HEK293 (cell line): Measurements from ENCODE around the gene TNFRSF4.

Experiments
- BCL11A ChIP-seq: fragments of 450-650 bp; formaldehyde crosslinking; IDR thresholded peaks from 2 replicates; pipeline ENCODE4 v1.5.1; 2016; ENCODE audit warnings: low read depth, missing biosample characterization, missing genetic modification characterization
- BCL11B ChIP-seq: fragments of 450-650 bp; formaldehyde crosslinking; IDR thresholded peaks from 2 replicates; pipeline ENCODE4 v1.5.1; 2016; ENCODE audit warnings: low read depth, missing biosample characterization, missing genetic modification characterization
- CTCF ChIP-seq: fragments of 450-650 bp; formaldehyde crosslinking; IDR thresholded peaks from 2 replicates; pipeline ENCODE4 v1.5.1; 2016; ENCODE audit warnings: missing biosample characterization, missing genetic modification characterization
- EGR2 ChIP-seq: fragments of 450-650 bp; formaldehyde crosslinking; IDR thresholded peaks from 2 replicates; pipeline ENCODE4 v1.5.1; 2016; ENCODE audit warnings: low read depth, missing biosample characterization, missing genetic modification characterization
- FEZF1 ChIP-seq: fragments of 450-650 bp; formaldehyde crosslinking; IDR thresholded peaks from 2 replicates; pipeline ENCODE4 v1.5.1; 2016; ENCODE audit warnings: missing biosample characterization, missing genetic modification characterization
- GLIS2 ChIP-seq: fragments of 450-650 bp; formaldehyde crosslinking; IDR thresholded peaks from 2 replicates; pipeline ENCODE4 v1.5.1; 2016; ENCODE audit warnings: missing biosample characterization, missing genetic modification characterization
- IKZF3 ChIP-seq: fragments of 450-650 bp; IDR thresholded peaks from 2 replicates; pipeline ENCODE4 v1.5.0; 2018; ENCODE audit warnings: missing biosample characterization, mild to moderate bottlenecking, missing genetic modification characterization, moderate library complexity
- KLF9 ChIP-seq: fragments of 450-650 bp; formaldehyde crosslinking; IDR thresholded peaks from 2 replicates; pipeline ENCODE4 v1.5.1; 2016; ENCODE audit warnings: missing biosample characterization, missing genetic modification characterization, low read depth
- SCRT1 ChIP-seq: fragments of 450-650 bp; formaldehyde crosslinking; IDR thresholded peaks from 2 replicates; pipeline ENCODE4 v1.5.1; 2016; ENCODE audit warnings: missing biosample characterization, missing genetic modification characterization, borderline replicate concordance
- SCRT2 ChIP-seq: fragments of 450-650 bp; formaldehyde crosslinking; IDR thresholded peaks from 2 replicates; pipeline ENCODE4 v1.5.1; 2016; ENCODE audit warnings: missing biosample characterization, missing genetic modification characterization
- SP2 ChIP-seq: fragments of 450-650 bp; formaldehyde crosslinking; IDR thresholded peaks from 2 replicates; pipeline ENCODE4 v1.5.1; 2016; ENCODE audit warnings: missing biosample characterization, missing genetic modification characterization
- ZBTB44 ChIP-seq: fragments of 450-650 bp; IDR thresholded peaks from 2 replicates; pipeline ENCODE4 v1.5.1; 2018; ENCODE audit warnings: missing biosample characterization, mild to moderate bottlenecking, missing genetic modification characterization
- ZBTB7A ChIP-seq: fragments of 450-650 bp; formaldehyde crosslinking; IDR thresholded peaks from 2 replicates; pipeline ENCODE4 v1.5.1; 2016; ENCODE audit warnings: low read depth, missing biosample characterization, missing genetic modification characterization
- ZFHX2 ChIP-seq: fragments of 450-650 bp; formaldehyde crosslinking; conservative IDR thresholded peaks from 2 replicates; pipeline ENCODE4 v1.5.1; 2016; ENCODE audit warnings: missing biosample characterization, missing genetic modification characterization
- ZFP37 ChIP-seq: fragments of 450-650 bp; formaldehyde crosslinking; IDR thresholded peaks from 2 replicates; pipeline ENCODE4 v1.5.1; 2016; ENCODE audit warnings: missing biosample characterization, missing genetic modification characterization
- ZIC2 ChIP-seq: fragments of 450-650 bp; formaldehyde crosslinking; IDR thresholded peaks from 2 replicates; pipeline ENCODE4 v1.5.1; 2016; ENCODE audit warnings: missing biosample characterization, missing genetic modification characterization
- ZNF112 ChIP-seq: fragments of 450-650 bp; formaldehyde crosslinking; IDR thresholded peaks from 2 replicates; pipeline ENCODE4 v1.5.0; 2017; ENCODE audit warnings: missing biosample characterization, missing genetic modification characterization
- ZNF121 ChIP-seq: fragments of 450-650 bp; formaldehyde crosslinking; IDR thresholded peaks from 2 replicates; pipeline ENCODE4 v1.5.1; 2016; ENCODE audit warnings: missing biosample characterization, missing genetic modification characterization
- ZNF155 ChIP-seq: fragments of 450-650 bp; formaldehyde crosslinking; IDR thresholded peaks from 2 replicates; pipeline ENCODE4 v1.5.1; 2016; ENCODE audit warnings: missing biosample characterization, missing genetic modification characterization
- ZNF18 ChIP-seq: fragments of 450-650 bp; formaldehyde crosslinking; IDR thresholded peaks from 2 replicates; pipeline ENCODE4 v1.5.1; 2016; ENCODE audit warnings: missing biosample characterization, missing genetic modification characterization
- ZNF223 ChIP-seq: fragments of 450-650 bp; formaldehyde crosslinking; IDR thresholded peaks from 2 replicates; pipeline ENCODE4 v1.5.1; 2016; ENCODE audit warnings: missing biosample characterization, missing genetic modification characterization
- ZNF266 ChIP-seq: fragments of 450-650 bp; formaldehyde crosslinking; IDR thresholded peaks from 2 replicates; pipeline ENCODE4 v1.5.1; 2016; ENCODE audit warnings: missing biosample characterization, missing genetic modification characterization, low read depth
- ZNF274 ChIP-seq, 2 experiments: fragments of 200-500 bp in 1 of 2; fragments of 450-650 bp in 1 of 2; sonication (Bioruptor generic) in 1 of 2; formaldehyde crosslinking in 1 of 2; IDR thresholded peaks; 2 replicates each; pipeline versions ENCODE4 v1.5.1 to v1.6.1; 2014 to 2016; ENCODE audit warnings: borderline replicate concordance in 1 of 2, inconsistent platforms in 1 of 2, low read length in 1 of 2, missing biosample characterization in 1 of 2, missing genetic modification characterization in 1 of 2
- ZNF354C ChIP-seq: fragments of 450-650 bp; formaldehyde crosslinking; IDR thresholded peaks from 2 replicates; pipeline ENCODE4 v1.5.1; 2016; ENCODE audit warnings: missing biosample characterization, missing genetic modification characterization, low read depth, borderline replicate concordance
- ZNF488 ChIP-seq: fragments of 450-650 bp; formaldehyde crosslinking; IDR thresholded peaks from 2 replicates; pipeline ENCODE4 v1.5.1; 2016; ENCODE audit warnings: missing biosample characterization, missing genetic modification characterization
- ZNF548 ChIP-seq: fragments of 450-650 bp; formaldehyde crosslinking; IDR thresholded peaks from 2 replicates; pipeline ENCODE4 v1.5.1; 2016; ENCODE audit warnings: missing biosample characterization, missing genetic modification characterization
- ZNF600 ChIP-seq: fragments of 450-650 bp; formaldehyde crosslinking; IDR thresholded peaks from 2 replicates; pipeline ENCODE4 v1.5.1; 2016; ENCODE audit warnings: missing biosample characterization, missing genetic modification characterization
- ZNF658 ChIP-seq: fragments of 450-650 bp; formaldehyde crosslinking; IDR thresholded peaks from 2 replicates; pipeline ENCODE4; 2016; ENCODE audit warnings: missing biosample characterization, missing genetic modification characterization
- ZXDB ChIP-seq: fragments of 450-650 bp; formaldehyde crosslinking; IDR thresholded peaks from 2 replicates; pipeline ENCODE4 v1.5.1; 2016; ENCODE audit warnings: missing biosample characterization, missing genetic modification characterization
- TF ChIP-seq, protein P1 (sequence below): fragments of 450-650 bp; formaldehyde crosslinking; IDR thresholded peaks from 2 replicates; pipeline ENCODE4 v1.5.1; 2016; ENCODE audit warnings: missing biosample characterization, missing genetic modification characterization

Gene TNFRSF4

GRCh38 chr1:1217621-1218523, 3.9 kb upstream of the TNFRSF4 start (continued):
- TF ChIP-seq GLIS2 (tag by site-specific recombination) (peak; percentile 67), EGR2 (tag by site-specific recombination) (peak; percentile 87), ZFHX2 (tag by site-specific recombination) (peak; percentile 97), ZFP37 (tag by site-specific recombination) (no peak; the same call in 1 of the 2 replicates), ZNF266 (no peak), ZNF274 (IDR thresholded peaks at IDR 0.05; ENCODE audit: low read length) (no peak), ZNF274 (tag by site-specific recombination; IDR thresholded peaks at IDR 0.05; ENCODE audit: borderline replicate concordance) (no peak), SCRT1 (tag by site-specific recombination) (no peak), SP2 (tag by site-specific recombination) (peak; percentile 47), BCL11A (tag by site-specific recombination) (no peak), ZNF600 (tag by site-specific recombination) (peak; percentile 82), ZNF18 (tag by site-specific recombination) (no peak), ZXDB (tag by site-specific recombination) (no peak), ZBTB7A (tag by site-specific recombination) (no peak), ZIC2 (tag by site-specific recombination) (peak; percentile 99), ZNF121 (tag by site-specific recombination) (peak; percentile 8; the same call in 1 of the 2 replicates), ZNF354C (tag by site-specific recombination) (no peak), CTCF (tag by site-specific recombination) (no peak), KLF9 (tag by site-specific recombination) (peak; percentile 84), BCL11B (tag by site-specific recombination) (no peak), ZNF548 (tag by site-specific recombination) (no peak), SCRT2 (peak; percentile 21; the same call in 1 of the 2 replicates), IKZF3 (tag by site-specific recombination) (no peak), ZNF112 (no peak), ZNF658 (tag by site-specific recombination) (no peak), ZBTB44 (tag by site-specific recombination) (no peak), ZNF223 (tag by site-specific recombination) (no peak), FEZF1 (tag by site-specific recombination) (no peak), ZNF155 (tag by site-specific recombination) (no peak), ZNF488 (tag by site-specific recombination) (no peak)
- TF ChIP-seq, protein P1, sequence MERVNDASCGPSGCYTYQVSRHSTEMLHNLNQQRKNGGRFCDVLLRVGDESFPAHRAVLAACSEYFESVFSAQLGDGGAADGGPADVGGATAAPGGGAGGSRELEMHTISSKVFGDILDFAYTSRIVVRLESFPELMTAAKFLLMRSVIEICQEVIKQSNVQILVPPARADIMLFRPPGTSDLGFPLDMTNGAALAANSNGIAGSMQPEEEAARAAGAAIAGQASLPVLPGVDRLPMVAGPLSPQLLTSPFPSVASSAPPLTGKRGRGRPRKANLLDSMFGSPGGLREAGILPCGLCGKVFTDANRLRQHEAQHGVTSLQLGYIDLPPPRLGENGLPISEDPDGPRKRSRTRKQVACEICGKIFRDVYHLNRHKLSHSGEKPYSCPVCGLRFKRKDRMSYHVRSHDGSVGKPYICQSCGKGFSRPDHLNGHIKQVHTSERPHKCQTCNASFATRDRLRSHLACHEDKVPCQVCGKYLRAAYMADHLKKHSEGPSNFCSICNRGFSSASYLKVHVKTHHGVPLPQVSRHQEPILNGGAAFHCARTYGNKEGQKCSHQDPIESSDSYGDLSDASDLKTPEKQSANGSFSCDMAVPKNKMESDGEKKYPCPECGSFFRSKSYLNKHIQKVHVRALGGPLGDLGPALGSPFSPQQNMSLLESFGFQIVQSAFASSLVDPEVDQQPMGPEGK = 0 out of 2 replicates have a peak, but pooled peaks have one; percentile 19
